Activated T-cell treated with anti-CD3 and anti-CD28 coated beads for 24 hours (primary cell): Measurements from ENCODE around the gene COASY.

Source experiments
- DNase-seq: peaks from one replicate; pipeline ENCODE4 v3.0.0-alpha.2; 2020; ENCODE audit warnings: low read depth

Gene COASY

DNA sequence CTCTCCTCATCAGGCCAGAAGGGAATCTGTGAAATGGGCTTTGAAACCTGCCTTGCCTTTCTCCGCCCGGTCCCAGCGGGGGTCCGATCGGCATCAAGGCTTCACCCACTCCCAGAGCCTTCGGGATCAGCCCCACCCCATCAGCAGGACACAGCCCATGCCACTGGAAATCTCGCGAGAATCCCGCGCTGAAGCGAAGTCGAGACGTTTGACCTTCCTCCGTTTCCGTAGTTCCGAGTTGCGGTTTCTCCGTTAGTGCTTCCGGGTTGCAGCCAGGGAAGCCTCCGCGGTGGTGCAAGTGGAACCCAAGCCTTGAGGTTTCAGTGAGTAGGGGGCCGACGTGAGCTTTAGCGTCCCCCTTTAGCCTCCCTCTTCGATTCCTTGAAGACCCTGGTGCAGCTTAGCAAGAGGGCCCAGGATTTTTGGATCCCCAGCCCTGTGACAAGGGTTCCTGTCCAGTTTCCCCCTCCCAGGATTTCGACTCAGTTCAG lies at the start of gene COASY:
Gene COASY (plus strand): TSS at position 252 of the 491 bp plus-strand sequence. CDS start 475 bp downstream, outside the sequence.
- DNase-seq: peak; percentile 88

DNA sequence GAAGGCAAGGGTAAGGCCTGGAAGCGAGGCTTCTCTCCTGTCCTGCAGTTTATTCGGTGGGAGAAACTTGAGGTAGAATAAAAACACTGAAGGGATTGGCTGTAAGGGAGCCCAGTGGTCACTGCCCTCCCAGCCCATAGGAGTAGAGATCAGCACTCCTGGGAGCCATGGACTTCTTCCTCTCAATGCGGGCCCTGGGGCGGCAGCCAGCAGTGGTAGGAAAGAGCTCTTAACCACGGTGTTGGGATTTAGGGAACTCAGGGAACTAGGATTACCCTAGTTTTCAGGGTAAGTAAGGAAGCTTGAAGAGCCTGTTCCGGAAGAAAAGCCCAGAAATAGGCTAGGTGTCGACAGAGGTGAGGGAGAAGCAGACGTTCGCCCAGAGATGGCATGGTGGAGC lies 49.7 kb upstream of the COASY start:
- DNase-seq: no peak

DNA sequence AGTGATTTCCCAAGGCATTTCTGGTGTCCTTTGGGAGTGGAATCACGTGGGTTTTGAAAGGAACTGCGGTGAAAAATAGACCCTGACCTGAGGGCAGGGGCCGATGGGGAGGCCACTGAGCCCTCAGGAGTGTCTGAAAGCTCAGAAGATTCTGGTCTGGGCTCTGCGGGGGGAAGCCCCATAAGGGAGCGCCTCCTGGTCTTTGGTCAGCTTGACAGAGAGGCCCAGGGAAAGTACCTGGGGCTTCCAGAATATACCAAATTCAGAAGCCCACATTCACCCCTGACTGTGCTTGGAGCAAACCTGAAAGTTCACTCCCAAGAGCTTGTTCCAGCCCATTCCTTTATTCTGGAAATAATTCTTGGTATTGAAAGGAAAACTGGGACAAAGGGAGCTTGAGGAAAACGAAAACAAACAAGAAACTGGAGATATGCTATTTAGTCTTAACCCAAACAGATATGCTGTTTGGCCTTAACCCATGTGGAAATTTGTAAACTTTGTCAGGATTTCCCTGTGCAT lies 49.2 kb upstream of the COASY start:
- no peak for DNase-seq

DNA sequence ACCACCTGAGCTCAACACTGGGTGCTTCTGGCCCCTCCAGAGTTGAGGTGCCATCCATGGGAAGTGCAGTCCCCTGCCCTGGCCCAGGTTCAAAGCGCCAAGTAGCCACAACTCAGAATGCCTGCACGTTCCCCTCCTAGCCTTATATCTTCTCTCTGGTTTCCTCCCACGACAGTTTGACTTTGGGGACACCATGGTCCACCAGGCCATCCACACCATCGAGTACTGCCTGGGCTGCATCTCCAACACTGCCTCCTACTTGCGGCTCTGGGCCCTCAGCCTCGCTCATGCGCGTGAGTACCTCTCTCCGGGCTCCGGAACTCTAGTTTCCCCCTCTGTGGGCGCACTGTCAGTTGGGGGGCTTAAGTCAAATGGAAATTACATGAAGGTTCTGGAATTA lies 48.3 kb upstream of the COASY start:
- no peak for DNase-seq

DNA sequence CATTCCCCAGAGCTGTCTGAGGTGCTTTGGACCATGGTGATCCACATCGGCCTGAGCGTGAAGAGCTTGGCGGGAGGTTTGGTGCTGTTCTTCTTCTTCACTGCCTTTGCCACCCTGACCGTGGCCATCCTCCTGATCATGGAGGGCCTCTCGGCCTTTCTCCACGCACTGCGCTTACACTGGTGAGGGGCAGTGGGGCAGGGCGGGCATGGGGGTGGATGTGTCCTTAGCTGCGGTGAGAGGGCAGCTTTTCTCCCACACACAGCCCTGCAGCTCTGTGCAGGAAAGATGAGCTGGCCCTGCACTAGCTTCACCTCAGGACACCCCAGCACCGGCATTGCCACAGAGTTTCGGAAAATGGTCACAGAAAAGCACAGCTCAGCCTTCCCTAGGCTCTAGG lies 47.7 kb upstream of the COASY start:
- no peak for DNase-seq

DNA sequence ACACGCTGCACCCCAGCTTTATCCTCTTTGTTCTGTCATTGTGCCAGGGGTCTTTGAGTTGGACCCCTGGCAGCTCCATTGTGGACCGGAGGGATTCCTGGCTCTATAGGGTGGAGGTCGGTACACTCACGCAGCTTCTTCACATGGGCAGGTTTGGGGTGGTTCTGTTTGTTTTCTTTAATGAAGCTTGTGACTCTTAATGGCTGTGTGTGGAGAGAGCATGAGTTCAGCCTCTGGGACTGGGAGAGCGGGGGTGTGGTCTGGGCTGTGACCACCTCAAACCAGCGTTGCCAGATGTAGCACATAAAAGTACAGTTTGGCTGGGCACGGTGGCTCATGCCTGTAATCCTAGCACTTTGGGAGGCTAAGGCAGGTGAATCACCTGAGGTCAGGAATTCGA lies 47.1 kb upstream of the COASY start:
- no peak for DNase-seq

DNA sequence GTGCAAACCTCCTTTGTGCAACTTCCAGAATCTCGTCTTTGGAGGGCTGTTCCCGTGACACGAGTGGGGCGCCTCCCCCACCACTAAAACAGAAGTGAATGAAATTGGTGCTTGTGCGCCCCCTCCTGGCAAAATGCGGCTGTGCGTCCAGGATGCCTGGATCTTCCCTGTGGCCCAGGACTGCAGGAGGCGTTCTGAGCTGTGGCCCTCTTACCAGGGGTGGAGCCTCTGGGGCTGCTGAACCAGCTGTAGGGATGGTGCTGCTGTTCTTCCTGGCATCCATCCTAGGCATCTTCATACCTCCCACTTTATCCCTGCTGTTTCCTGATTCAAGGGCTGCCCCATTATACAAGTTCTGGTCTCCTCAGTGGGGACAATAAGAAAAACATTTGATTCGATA lies 44.4 kb upstream of the COASY start:
- DNase-seq: peak; percentile 66

DNA sequence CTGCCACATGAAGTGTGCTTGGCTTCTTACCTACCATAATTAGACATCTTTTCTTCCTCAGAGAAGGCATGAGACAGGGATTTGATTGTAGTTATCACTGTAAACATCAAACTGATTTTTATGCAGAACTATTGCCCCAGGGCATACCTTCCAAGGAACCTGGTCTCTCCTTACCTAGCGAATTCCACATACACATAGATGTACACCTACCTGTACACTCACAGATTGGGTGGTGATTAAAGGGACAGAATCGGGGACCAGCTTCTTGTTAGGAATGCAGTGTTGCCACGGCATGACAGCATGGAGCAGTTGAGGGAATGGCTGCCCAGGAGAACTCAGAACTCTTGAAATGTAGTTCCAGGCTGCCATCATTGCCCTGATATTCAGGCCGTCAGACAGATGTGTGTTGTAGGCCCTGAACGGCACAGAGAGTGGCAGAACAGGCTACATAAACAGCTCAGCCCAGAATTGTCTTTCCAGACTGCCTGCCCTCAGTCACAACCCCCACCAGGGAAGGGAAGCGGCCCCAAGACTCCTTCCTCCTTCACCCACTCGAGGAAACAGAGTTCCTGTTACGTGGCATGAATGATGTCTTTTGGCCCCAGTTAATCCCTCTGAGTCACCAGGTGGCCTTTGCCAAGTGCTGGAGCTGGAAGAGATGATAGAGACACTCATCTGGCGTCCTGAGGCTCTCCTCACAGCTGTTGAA lies 43.7 kb upstream of the COASY start:
- DNase-seq: no peak

DNA sequence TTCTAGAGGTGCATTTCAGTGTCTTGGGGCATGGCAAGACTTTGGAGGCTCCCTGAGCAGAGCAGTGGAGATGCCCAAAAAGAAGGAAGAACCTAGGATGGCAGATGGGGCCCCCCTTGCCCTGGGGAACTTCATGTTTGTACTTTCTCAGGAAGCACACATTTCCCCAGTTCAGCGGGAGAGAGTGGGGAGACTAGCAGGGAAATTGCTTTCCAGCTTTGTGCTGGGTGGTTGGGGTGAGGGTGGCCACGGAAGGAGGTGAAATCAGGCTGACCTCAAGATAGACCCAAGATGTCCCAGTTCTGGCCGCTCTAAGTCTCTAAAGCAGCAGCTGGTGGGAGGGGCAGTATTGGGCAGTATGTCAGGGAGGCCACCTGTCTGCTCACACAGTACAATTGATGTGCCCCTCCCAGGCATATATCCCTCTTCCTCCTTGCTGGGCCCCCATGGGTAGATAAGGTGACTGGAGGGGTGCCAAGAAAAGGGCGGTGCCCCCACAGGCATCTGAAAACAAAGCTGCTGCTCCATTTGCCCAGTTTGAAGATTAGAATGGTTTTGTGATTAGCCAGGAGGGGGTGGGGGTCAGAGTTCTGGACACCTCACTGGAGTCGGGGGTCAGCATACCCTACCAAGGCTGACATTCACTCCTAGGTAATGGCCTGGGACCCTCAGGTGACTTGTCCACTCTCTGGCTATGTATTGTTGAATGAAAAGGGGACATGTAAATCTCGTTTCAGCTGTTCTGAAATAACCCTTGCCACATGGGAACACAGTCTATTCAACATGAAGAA lies 43.0 kb upstream of the COASY start:
- DNase-seq: no peak

DNA sequence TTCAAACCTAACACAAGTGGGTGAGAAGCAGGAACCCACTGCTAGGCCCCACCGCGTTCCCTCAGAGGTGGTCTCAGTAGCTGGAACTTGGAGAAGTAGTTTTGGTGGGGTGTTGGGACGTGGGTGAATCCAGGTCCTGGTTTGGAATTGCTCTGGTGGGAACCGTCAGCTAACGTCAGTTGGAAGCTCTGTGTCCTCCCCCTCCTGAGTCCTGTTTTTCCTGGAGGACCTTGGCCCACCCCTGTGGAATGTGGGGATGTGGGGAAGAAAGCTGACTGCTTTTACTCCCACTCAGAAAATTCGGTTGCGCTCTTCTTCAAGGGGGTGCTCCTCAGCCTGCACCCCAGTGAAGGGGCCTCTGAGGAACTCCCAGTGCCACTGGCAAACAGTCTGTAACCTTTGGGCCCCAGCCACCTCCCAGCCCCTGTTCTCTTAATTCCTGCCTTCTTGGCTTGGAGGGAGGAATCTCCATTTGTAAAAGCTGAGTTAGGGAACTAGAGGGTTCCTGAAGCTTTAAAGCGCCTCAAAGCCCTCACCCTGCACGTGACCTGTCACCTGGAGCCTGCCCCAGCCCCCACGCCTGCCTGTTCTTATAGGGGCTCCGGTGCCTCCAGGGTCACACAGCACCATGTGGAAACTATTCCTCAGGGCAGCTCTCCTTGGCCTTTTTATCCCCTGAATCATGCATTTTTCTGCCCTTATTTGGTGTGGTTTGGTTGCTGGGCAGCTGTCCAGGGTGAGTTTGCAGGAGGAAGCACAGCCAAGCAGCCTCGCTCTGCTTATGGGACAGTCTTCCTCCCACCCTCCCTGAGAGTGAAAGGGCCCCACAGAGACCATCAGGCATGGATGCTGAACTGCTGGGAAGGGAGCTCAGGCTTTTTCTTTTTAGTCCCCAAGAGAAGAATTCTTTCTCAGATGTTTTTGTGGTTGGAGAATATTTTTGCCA lies 42.1 kb upstream of the COASY start:
- no peak for DNase-seq

DNA sequence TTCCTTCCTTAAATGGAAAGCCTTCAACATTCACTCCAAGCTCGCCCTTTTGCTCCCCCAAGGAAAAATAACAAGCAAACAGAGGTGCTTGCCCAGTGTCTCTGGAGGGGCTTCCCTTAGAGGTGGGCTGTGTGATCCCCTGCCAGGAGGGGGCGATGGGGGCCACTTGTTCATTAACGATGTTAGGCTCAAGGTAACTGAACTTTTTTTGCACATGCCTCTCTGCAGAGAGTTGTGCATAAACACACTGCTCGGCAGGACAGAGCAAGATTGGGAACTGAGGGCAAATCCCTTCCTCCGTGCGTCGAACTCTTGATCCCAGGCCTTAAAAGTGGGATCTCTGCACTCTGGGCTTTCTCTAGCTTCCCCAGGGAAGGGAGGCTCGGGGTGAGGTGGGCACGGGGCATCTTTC lies 41.4 kb upstream of the COASY start:
- DNase-seq: no peak

DNA sequence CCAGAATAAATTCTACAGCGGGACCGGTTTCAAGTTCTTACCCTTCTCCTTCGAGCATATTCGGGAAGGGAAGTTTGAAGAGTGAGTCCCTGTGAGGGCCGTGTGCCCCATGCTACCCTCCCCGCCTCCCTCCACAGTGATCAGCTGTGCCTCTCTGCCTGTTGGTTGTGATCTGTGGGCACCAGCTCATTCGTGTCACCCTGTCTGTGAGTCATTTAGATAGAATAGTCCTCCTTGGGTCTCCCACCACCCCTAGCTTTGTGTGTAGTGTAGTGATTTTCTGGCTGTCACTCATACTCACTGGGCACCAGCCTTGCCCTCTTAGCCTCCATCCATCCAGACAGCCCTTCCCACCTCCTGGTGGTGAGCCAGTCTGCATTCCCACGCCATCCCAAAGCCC lies 40.9 kb upstream of the COASY start:
- DNase-seq: no peak

DNA sequence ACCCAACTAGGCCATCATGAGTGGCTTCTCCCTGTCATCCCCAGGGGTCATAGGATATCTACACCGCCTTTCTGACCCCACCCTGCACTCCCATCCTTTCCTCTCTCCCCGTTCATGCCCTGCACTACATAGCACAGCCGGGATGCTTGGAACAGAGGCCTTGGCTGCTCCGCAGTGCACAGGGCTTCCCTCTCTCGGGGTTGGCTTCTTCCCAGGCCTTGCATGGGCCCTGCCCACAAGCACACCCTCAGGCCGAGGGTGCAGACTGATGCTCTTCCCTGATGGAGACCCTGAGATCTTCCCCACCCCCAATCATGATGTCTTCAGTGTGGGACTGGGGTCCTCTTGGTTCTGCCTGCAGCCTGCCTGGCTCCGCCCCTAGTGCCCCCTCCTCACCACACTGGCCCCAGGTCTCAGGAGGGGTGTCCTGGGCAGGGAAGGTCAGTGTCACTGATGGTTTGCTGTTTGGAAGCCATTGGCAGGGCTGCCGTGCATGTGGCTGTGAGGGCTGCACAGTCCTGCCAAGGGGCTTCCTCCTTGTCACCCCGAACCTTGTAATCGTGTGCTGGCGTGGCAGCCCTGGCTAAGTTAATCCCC lies 40.2 kb upstream of the COASY start:
- no peak for DNase-seq

DNA sequence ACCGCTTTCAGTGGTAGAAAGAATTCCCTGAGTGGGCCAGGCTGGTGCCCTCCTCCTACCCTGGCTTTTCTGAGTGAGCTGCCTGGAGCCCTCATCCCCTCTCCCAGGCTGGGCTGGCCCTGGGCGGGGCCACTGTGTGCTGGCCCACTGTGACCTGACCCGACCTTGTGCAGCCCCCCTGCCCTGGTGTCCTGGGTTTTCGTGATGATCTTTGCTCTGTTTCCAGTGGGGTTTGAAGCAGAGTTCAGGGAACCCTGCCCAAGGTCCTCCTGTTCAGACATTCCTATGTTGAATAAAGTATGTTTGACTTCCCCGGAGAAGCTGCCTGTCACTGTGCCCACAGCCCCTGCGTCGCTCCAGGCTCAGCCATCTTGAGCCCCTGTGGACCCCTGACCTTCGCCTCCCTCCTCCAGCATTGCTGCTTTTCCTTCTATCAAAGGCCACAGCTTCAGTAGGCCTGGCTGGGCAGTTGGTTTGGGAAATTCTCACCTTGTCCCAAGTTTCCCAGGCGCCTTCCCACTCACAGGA lies 39.6 kb upstream of the COASY start:
- DNase-seq: no peak

DNA sequence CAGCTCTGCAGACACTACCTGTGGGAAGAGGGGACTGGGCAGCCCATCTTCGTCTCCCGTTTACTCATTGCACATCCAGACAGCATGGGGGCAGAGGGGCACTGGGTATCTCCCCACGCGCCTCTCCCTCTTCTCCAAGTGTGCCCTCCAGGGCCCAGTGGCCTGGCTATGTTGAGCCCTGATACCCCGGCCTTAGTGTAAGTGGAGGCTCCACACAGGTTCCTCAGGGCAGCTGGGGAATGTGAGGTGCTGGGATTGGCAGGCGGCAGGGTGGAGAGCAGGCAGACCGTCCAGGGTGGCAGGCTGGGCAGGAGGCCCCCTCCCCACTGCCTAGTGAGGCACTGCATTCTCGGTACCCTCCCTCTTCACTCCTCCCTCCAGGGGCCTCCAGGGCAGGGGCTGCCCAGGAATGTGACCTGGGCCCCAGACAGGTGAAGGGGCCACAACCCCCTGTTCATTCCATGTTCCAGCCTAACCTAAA lies 39.1 kb upstream of the COASY start:
- DNase-seq: no peak

DNA sequence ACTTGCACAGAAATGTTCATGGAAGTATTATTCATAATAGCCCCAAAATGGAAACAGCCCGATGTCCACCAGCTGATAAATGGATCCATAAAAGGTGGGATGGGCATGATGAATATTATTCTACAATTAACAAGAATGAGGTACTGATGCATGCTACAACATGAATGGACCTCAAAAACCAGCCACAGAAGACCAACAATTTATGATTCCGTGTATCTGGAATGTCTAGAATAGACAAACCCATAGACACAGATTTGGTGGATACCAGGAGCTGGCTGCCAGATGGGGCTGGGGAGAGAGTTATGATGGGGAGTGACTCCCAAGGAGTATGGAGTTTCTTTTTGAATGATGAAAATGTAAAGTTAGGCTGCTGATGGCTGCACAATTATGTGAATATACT lies 36.7 kb upstream of the COASY start:
- no peak for DNase-seq

DNA sequence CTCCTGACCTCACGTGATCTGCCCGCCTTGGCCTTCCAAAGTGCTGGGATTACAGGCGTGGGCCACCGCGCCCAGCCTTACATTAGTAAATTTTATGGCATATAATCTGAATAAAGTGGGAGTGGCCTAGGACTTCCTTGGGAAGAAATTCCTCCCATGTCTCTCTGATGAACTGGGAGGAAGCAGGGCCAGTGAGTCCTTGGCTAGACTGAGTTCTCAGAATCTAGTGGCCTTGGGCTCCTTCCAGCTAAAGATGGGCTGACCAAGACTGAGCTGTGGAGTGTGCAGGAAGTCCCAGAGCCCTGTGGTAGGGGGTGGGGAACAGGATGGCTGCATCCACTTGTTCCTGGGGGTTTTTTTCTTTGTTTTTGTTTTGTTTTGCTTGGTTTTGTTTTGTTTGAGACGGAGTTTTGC lies 35.9 kb upstream of the COASY start:
- no peak for DNase-seq

DNA sequence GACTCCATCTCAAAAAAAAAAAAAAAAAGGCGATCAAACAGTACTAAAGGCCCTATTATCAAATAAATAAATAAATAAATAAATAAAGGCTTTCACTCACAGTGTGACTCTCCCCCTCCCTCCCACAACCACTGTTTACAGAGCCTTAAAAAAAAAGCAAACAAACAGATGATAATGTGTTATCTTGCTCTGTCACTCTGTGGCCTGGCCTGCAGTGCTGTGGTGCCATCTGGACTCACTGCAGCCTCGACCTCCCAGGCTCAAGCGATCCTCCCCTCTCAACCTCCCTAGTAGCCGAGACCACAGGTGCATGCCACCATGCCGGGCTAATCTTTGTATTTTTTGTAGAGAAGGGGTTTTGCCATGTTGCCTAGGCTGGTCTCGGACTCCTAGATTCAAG lies 34.0 kb upstream of the COASY start:
- no peak for DNase-seq

DNA sequence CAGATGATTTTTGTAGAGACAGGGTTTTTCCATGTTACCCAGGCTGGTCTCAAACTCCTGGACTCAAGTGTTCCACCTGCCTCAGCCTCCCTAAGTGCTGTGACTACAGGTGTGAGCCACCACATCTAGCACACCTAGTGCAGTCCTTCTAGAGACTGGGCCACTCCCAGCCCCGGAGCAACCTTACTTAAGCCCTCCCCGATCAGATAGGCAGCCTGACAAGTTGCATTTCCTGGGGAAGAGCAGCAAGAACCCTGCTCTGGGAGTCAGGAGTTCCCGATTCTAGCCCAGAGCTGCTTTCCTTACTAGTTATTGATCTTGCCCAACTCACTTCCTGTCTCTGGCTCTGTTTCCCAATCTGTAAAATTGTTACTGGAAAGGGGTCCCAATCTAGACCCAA lies 32.9 kb upstream of the COASY start:
- no peak for DNase-seq

DNA sequence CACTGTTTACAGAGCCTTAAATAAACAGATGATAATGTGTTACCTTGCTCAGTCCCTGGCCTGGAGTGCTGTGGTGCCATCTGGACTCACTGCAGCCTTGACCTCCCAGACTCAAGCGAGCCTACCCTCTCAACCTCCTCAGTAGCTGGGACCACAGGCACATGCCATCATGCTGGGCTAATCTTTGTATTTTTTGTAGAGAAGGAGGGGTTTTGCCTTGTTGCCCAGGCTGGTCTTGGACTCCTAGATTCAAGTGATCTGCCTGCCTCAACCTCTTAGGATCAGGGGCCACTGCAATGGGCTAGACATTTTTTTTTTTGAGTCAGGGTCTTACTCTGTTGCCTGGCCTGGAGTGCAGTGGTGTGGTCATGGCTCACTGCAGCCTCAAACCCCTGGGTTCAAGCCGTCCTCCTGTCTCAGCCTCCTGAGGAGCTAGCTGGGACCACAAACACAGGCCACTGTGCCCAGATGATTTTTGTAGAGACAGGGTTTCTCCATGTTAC lies 30.9 kb upstream of the COASY start:
- no peak for DNase-seq
